HG03520 (cell line): Measurements from ENCODE around the gene C1QTNF8.

Experiments used
- ATAC-seq: cut with Tn5 transposase; IDR thresholded peaks from one replicate; pipeline ENCODE4 v1.9.1; 2021; ENCODE audit warnings: mild to moderate bottlenecking, moderate library complexity; ENCODE audit not compliant: unreplicated experiment

Gene C1QTNF8

GRCh38 chr16:1079786-1080525 lies 16.1 kb downstream of the C1QTNF8 start:
- no peak for ATAC-seq

- ATAC-seq: no peak
Observed at GRCh38 chr16:1079341-1079740, 16.7 kb downstream of the C1QTNF8 start.

DNA sequence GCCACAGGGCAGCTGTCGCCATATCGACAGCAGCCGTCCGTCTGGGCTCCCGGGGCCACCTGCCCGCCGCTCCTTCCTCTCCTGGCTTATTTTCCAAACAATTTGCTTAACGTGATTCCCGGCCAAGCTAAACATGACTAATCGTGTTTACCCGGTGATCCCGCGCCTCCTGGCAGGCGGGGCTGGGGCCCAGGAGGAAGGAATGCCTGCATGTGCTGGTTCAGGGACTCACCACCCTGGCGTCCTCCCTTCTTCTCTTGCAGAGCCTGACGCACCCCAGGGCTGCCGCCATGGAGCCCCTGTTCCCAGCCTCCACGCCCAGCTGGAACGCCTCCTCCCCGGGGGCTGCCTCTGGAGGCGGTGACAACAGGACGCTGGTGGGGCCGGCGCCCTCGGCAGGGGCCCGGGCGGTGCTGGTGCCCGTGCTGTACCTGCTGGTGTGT lies 17.4 kb downstream of the C1QTNF8 start:
- no peak for ATAC-seq

- ATAC-seq: no peak
Observed at GRCh38 chr16:1077877-1078578, 18.0 kb downstream of the C1QTNF8 start.

- ATAC-seq: no peak
Observed at GRCh38 chr16:1076801-1077576, 19.1 kb downstream of the C1QTNF8 start.

- ATAC-seq: no peak
Observed at GRCh38 chr16:1075546-1075945, 20.5 kb downstream of the C1QTNF8 start.

GRCh38 chr16:1074379-1074649 lies 21.7 kb downstream of the C1QTNF8 start:
- no peak for ATAC-seq

- no peak for ATAC-seq
Observed at GRCh38 chr16:1073566-1074378, 22.3 kb downstream of the C1QTNF8 start.

GRCh38 chr16:1073262-1073558 lies 22.8 kb downstream of the C1QTNF8 start:
- no peak for ATAC-seq

- ATAC-seq: no peak
Observed at GRCh38 chr16:1072526-1073261, 23.4 kb downstream of the C1QTNF8 start, which contains the start of gene SSTR5. Gene SSTR5, plus strand, starts transcription at chr16:1072747. Its CDS starts 6,122 bp downstream, at chr16:1078869.

DNA sequence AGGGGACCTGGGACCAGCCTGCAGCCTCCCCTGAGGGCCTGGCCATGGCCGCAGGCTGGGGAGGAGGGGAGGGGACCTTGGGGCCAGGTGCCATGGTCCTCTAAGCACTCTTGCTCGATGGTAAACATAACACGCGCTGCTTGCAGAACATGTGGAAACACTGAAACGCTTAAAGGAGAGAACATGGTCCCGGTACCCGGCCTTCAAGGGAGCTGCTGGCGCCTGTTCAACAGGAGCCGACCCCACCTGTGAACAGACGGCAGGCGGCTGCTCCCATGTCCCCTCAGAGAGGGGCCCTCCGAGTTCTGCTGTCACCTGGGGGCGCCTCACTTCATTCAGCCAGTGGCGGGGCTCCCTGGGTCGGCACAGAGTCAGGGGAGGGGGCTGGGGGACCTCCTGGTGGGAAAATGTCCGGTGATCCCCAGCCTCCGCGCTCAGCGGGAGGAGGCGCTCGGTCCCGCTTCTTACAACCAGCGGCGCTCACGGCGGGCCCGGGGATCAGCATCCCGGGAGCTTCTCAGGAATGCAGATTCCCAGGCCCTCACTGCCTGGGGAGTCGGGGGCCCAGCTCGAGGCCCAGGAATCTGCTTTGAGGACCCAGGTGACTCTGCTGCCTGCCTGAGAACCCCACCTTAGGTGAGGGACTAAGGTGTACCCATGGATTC lies 24.4 kb downstream of the C1QTNF8 start:
- no peak for ATAC-seq

DNA sequence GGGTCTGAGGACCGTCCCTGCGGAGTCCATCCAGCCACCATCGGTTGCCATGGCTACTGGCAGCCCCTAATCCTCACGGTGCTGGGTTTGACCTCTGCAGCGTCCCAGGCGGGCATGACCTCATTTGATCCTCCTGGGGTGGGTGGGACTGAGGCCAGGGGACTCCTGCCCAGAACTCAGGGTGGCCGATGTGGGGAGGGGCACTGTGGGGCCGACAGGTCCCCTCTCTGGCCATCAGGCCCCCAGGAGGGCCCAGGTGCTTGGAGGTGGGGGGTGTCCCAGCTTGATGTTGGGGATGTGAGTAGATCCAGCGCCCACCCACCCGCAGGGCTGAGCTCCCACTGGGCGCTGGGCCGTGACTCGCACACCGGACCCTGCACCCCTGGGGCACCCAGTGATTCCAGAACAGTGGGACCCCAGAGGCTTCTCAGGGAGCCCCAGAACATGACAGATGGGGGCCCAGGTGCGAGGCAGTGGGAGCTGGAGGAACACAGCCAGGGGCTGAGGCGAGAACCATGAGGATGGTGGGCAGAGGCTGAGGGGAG lies 25.1 kb downstream of the C1QTNF8 start:
- no peak for ATAC-seq

DNA sequence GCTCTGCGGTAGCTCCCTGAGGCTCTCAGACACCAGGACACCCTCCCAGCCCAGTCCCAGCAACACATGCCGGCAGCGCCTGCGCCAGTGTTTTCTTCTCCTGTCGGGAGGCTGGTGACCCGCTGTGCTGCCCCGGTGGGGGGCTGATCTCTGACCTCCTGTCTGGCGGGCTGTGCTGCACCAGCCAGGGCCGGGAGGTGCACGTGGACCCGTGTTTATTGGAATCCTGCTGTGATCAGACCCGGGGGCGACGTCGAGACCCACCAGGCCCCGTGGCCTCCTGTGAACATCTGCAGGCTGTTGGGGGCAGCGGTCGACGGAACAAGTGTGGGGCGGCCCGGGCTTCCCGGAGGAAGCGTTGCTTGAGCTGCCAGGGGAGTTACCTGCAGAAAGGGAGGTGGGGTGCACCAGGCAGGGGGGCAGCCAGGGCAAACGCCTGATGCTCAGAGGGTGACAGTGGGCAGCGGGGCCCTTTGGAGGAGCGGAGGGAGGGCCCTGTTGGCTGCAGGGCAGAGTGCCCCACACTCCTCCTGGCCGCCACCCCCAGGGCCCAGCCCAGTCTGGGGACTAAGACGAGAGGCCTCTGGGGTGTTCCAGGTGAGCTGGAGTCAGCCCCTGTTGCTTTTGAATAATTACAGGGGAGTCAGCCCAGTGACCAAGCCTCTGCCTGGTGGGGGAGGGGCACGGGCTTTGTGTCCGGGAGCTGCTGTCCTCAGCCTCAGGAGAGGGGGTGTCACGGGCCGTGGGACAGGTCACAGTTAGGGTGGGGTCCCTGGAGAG lies 25.8 kb downstream of the C1QTNF8 start:
- no peak for ATAC-seq

- ATAC-seq: no peak
Observed at GRCh38 chr16:1069154-1069553, 26.9 kb downstream of the C1QTNF8 start.

- no peak for ATAC-seq
Observed at GRCh38 chr16:1068451-1068850, 27.6 kb downstream of the C1QTNF8 start.

GRCh38 chr16:1067629-1068028 lies 28.4 kb downstream of the C1QTNF8 start:
- no peak for ATAC-seq

- ATAC-seq: no peak
Observed at GRCh38 chr16:1066584-1067172, 29.4 kb downstream of the C1QTNF8 start.

- ATAC-seq: no peak
Observed at GRCh38 chr16:1065469-1066128, 30.4 kb downstream of the C1QTNF8 start.
